ENCODE data around the gene ZC3H13. TPM values are rescaled to one million over a fixed set of nuclear protein-coding genes. Genes with fewer than 3 reads are reported as not detected.

The ZC3H13 gene
- total and polyA plus RNA-seq, 2 of the 8 experiments (the other 6 are each of a cell fraction or from before 2014, with no cell fraction given) = 5.1 to 57.8 TPM

DNA sequence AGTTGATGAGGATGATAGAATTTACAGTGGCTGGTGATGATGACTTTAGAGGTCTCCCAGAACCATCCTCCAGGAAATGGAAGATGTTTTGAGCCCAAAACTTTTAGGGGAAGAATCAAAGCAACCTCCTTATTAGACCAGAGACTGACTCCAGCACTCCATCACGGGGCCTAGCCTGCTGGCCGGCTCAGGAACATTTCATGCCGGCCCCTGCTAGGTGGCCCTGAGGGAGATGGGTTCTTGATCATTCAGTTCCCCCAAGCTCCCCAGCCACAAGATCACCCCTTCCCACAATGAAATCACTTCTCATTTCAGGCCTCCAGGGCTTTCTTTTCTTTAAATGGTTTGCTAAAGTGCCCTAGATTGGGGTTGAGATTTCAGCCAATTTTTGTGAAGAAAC is 121.3 kb downstream of the ZC3H13 start:
- no peaks in the 10 kb centered on the region for H3K36me3 ChIP-seq (ENCODE audit: control insufficient read depth in 2 of 4, insufficient read depth in 4 of 4, low read length in 3 of 4)
- H2AK5ac ChIP-seq (ENCODE audit: low read depth, low read length) = no peak overlapping the region
- FAIRE-seq (no peak), DNase-seq (ENCODE audit: low read depth in 1 of 2, low spot score in 2 of 2) (no peak)
- H2BK20ac ChIP-seq (ENCODE audit: low read length) = no peak overlapping the region
- H3K4me2 ChIP-seq (ENCODE audit: insufficient read depth in 1 of 2, low read depth in 2 of 2, low read length in 2 of 2) = no peak overlapping the region
- no peak overlapping the region for H3K27ac ChIP-seq (ENCODE audit: low read depth, low read length)
- H2AFZ ChIP-seq (ENCODE audit: low read length) = no peak overlapping the region
- no peaks in the 10 kb centered on the region; the same call in 1 of the 2 replicates for H3K23me2 ChIP-seq (ENCODE audit: low read depth, low read length)
- no peaks in the 10 kb centered on the region for H3K9me3 ChIP-seq (ENCODE audit: insufficient read depth in 2 of 2, low read depth in 1 of 2, low read length in 1 of 2)
- 89% methylated on average over 3 of the region's 3 CpGs; no CpG with 5 or more reads in 1 of the 2 experiments for WGBS, 2 experiments (ENCODE audit: extremely low coverage in 1 of 2, insufficient coverage in 1 of 2, insufficient read length in 1 of 2, insufficient replicate concordance in 2 of 2, low coverage in 1 of 2, low lambda C conversion rate in 2 of 2, missing lambda C conversion rate in 1 of 2)
- no peaks in the 10 kb centered on the region for H4K20me1 ChIP-seq (replicated peaks in 1 of 2; ENCODE audit: control insufficient read depth in 1 of 2, insufficient read depth in 2 of 2, low read length in 2 of 2)
- no peak overlapping the region for H3K23ac ChIP-seq (ENCODE audit: insufficient read length)
- no peak overlapping the region for H4K5ac ChIP-seq (ENCODE audit: insufficient read length, low read depth, low read length)
- no peak overlapping the region for H2BK5ac ChIP-seq (ENCODE audit: low read depth, low read length)
- ChIA-PET CTCF (ENCODE audit: partially characterized antibody) (interaction anchor here (1.1 kb wide), 1 partner anchor 21 kb away, joined by 3 read pairs; no protein-coding TSS in a partner anchor), POLR2A (ENCODE audit: partially characterized antibody) (no interaction called here)
- H3K79me2 ChIP-seq (ENCODE audit: control insufficient read depth in 1 of 2, insufficient read depth in 2 of 2, low read length in 2 of 2) = no peaks in the 10 kb centered on the region
- H3K4ac ChIP-seq (replicated peaks; ENCODE audit: insufficient read length, low read depth, low read length) = no peak overlapping the region
- H4K91ac ChIP-seq (replicated peaks; ENCODE audit: insufficient read length, low read length) = no peak overlapping the region
- no peak overlapping the region for H4K8ac ChIP-seq (ENCODE audit: extremely low read depth, insufficient read depth, low read length)
- H3K4me1 ChIP-seq (replicated peaks in 1 of 4; ENCODE audit: control insufficient read depth in 3 of 4, insufficient read depth in 4 of 4, low read length in 3 of 4) = no peaks in the 10 kb centered on the region
- H2BK15ac ChIP-seq (ENCODE audit: low read length) = no peak overlapping the region
- H3K79me1 ChIP-seq (ENCODE audit: low read depth, low read length) = no peaks in the 10 kb centered on the region
- H3K4me3 ChIP-seq (ENCODE audit: extremely low read depth in 1 of 4, insufficient read depth in 2 of 4, low read depth in 3 of 4, low read length in 4 of 4) = no peak overlapping the region
- no peak overlapping the region for H3K14ac ChIP-seq (ENCODE audit: insufficient read length)
- no peaks in the 10 kb centered on the region for H3K27me3 ChIP-seq (replicated peaks in 1 of 4; ENCODE audit: control insufficient read depth in 3 of 4, extremely low read depth in 1 of 4, insufficient read depth in 3 of 4, low read length in 3 of 4)
- no peak overlapping the region for H2BK120ac ChIP-seq (replicated peaks; ENCODE audit: low read depth, low read length)
- H3K18ac ChIP-seq (ENCODE audit: extremely low read depth, low read length) = no peak overlapping the region
- H3K9ac ChIP-seq (replicated peaks in 1 of 4; ENCODE audit: extremely low read depth in 1 of 4, low read depth in 3 of 4, low read length in 3 of 4) = no peak overlapping the region
- H3K56ac ChIP-seq (replicated peaks; ENCODE audit: insufficient read length, low read depth, low read length) = no peak overlapping the region
- no peak overlapping the region for H2BK12ac ChIP-seq (ENCODE audit: low read depth, low read length)
- TF ChIP-seq, protein P1, sequence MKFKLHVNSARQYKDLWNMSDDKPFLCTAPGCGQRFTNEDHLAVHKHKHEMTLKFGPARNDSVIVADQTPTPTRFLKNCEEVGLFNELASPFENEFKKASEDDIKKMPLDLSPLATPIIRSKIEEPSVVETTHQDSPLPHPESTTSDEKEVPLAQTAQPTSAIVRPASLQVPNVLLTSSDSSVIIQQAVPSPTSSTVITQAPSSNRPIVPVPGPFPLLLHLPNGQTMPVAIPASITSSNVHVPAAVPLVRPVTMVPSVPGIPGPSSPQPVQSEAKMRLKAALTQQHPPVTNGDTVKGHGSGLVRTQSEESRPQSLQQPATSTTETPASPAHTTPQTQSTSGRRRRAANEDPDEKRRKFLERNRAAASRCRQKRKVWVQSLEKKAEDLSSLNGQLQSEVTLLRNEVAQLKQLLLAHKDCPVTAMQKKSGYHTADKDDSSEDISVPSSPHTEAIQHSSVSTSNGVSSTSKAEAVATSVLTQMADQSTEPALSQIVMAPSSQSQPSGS (IDR thresholded peaks at IDR 0.05; ENCODE audit: low read length) = no peak
- no peak for TF ChIP-seq EGR1 (IDR thresholded peaks at IDR 0.05; ENCODE audit: borderline replicate concordance, low read depth, low read length)
- no peak for TF ChIP-seq ATF3 (IDR thresholded peaks at IDR 0.05; ENCODE audit: insufficient read depth, low read depth, low read length)
- TF ChIP-seq CHD2 (IDR thresholded peaks at IDR 0.05; ENCODE audit: low read length) = no peak
- no peak for TF ChIP-seq CEBPB (IDR thresholded peaks at IDR 0.05; ENCODE audit: low read depth, low read length)
- no peak for TF ChIP-seq BRCA1 (IDR thresholded peaks at IDR 0.05; ENCODE audit: low read depth, low read length)
- no peak for TF ChIP-seq JUN (IDR thresholded peaks at IDR 0.05; ENCODE audit: low read depth, low read length)
- TF ChIP-seq SRF (IDR thresholded peaks at IDR 0.05; ENCODE audit: low read depth, low read length) = no peak
- no peak for TF ChIP-seq TAF7 (optimal IDR thresholded peaks at IDR 0.05; ENCODE audit: borderline replicate concordance, low read depth, low read length)
- TF ChIP-seq SAP30 (IDR thresholded peaks at IDR 0.05; ENCODE audit: insufficient read depth, insufficient replicate concordance, low read length) = no peak
- no peak for TF ChIP-seq CBX5 (IDR thresholded peaks at IDR 0.05; ENCODE audit: low read depth, low read length)
- TF ChIP-seq SUZ12 (IDR thresholded peaks at IDR 0.05; ENCODE audit: low read length) = no peak

Data from H1 (cell line).